ENCODE results near the gene CRYL1. TPM values are rescaled to one million over a fixed set of nuclear protein-coding genes. Genes with fewer than 3 reads are reported as not detected.

The CRYL1 gene
- total and polyA plus RNA-seq, 12 donors, result 10.6 to 68.0 (median 48.1) TPM

- Histone ChIP-seq H3K36me3 (replicated peaks in 1 of 2) (peaks cover 0 to 8% of the 10 kb centered on the region in 2 donors), H3K4me3 (no peak overlapping the region), H3K27me3 (no peaks in the 10 kb centered on the region), H3K4me1 (replicated peaks in 1 of 2) (no peaks in the 10 kb centered on the region), H3K9me3 (replicated peaks in 1 of 3) (no peaks in the 10 kb centered on the region), H3K27ac (no peak overlapping the region)
- TF ChIP-seq POLR2A (IDR thresholded peaks at IDR 0.05) (no peak), CTCF (IDR thresholded peaks at IDR 0.05) (no peak)
- intact Hi-C loops (cut with DNase I), result no loop called here
- WGBS, 4 donors, result 77 to 95% (median 82%) methylated on average over 10 to 17 of the region's 17 CpGs
- DNase-seq, result peak in 1 of 7 donors; percentile 41
These were observed 120.0 kb downstream of the CRYL1 start for GRCh38 chr13:20405691-20406090.

- no peak overlapping the region for H3K4me3 ChIP-seq
- no peak for TF ChIP-seq POLR2A (IDR thresholded peaks at IDR 0.05)
- TF ChIP-seq CTCF (IDR thresholded peaks at IDR 0.05), result no peak
- H3K36me3 ChIP-seq (replicated peaks in 1 of 2), result peaks cover 0 to 8% of the 10 kb centered on the region in 2 donors
- intact Hi-C loops (cut with DNase I), result no loop called here
- no peaks in the 10 kb centered on the region for H3K4me1 ChIP-seq (replicated peaks in 1 of 2)
- DNase-seq, result peak in 1 of 7 donors; percentile 30
- H3K9me3 ChIP-seq (replicated peaks in 1 of 3), result no peaks in the 10 kb centered on the region
- no peak overlapping the region for H3K27ac ChIP-seq
- 87 to 97% (median 92%) methylated on average over 13 of the region's 13 CpGs for WGBS, 4 donors
- no peaks in the 10 kb centered on the region for H3K27me3 ChIP-seq
These were observed 121.0 kb downstream of the CRYL1 start for GRCh38 chr13:20404488-20405222.

- intact Hi-C loops (cut with DNase I), result no loop called here
- DNase-seq, result peak in 1 of 7 donors; percentile 18
- Histone ChIP-seq H3K4me3 (no peak overlapping the region), H3K4me1 (replicated peaks in 1 of 2) (no peaks in the 10 kb centered on the region), H3K27ac (no peak overlapping the region), H3K9me3 (replicated peaks in 1 of 3) (no peaks in the 10 kb centered on the region), H3K27me3 (no peaks in the 10 kb centered on the region), H3K36me3 (replicated peaks in 1 of 2) (peaks cover 0 to 8% of the 10 kb centered on the region in 2 donors)
- 92 to 97% (median 93%) methylated on average over 9 to 10 of the region's 10 CpGs for WGBS, 4 donors
- TF ChIP-seq POLR2A (IDR thresholded peaks at IDR 0.05), result no peak
- TF ChIP-seq CTCF (IDR thresholded peaks at IDR 0.05), result no peak
These were observed 121.8 kb downstream of the CRYL1 start for GRCh38 chr13:20403826-20404225.

GRCh38 chr13:20402881-20403280, 122.8 kb downstream of the CRYL1 start:
- Histone ChIP-seq H3K36me3 (replicated peaks in 1 of 2) (peaks cover 0 to 8% of the 10 kb centered on the region in 2 donors), H3K4me1 (replicated peaks in 1 of 2) (no peaks in the 10 kb centered on the region), H3K27ac (no peak overlapping the region), H3K9me3 (replicated peaks in 1 of 3) (no peaks in the 10 kb centered on the region), H3K27me3 (no peaks in the 10 kb centered on the region), H3K4me3 (no peak overlapping the region)
- no peak for TF ChIP-seq CTCF (IDR thresholded peaks at IDR 0.05)
- intact Hi-C loops (cut with DNase I), result no loop called here
- WGBS, 4 donors, result 85 to 93% (median 91%) methylated on average over 2 to 5 of the region's 5 CpGs
- peak in 1 of 7 donors; percentile 20 for DNase-seq

Measured in adrenal gland (tissue), 12 donors.